ENCODE data around the gene HYCC2. TPM values are rescaled to one million over a fixed set of nuclear protein-coding genes. Genes with fewer than 3 reads are reported as not detected.
"Not testable (repeated sequence)": the region's sequence is repeated elsewhere in the genome, so short reads cannot be mapped to it uniquely, and the experiment has no call there.

HYCC2 gene
- total and polyA plus RNA-seq, 5 donors from 2014 or later: 17.2 to 42.8 (median 25.4) TPM

DNA sequence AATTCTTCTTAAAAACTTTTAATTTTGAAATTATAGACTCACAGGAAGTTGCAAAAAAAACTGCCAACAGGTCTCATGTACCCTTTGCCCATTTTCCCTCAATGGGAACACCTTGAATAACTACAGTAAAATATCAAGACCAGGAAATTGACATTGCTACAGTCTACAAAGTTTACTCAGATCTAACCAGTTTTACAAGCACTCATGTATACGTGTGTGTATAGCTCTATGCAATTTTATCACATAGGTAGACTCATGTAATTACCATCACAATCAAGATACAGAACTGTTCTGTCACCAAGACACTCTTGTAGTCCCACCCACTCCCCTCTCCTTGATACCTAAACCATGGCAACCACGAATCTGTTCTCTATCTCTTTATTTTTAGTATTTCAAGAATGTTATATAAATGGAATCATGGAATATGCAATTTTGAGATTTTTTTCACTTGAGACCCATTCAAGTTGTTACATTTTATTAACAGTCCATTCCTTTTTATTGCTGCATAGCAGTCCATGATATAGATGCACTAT lies 6.6 kb downstream of the HYCC2 start:
- no peak overlapping the region for H3K4me3 ChIP-seq (ENCODE audit: low read depth, low read length)
- Mint-ChIP-seq H3K36me3 (peaks cover 10% of the 10 kb centered on the region), H3K27ac (peak overlapping the region in 1 of 3 donors; percentile 6), H3K9me3 (no peaks in the 10 kb centered on the region), H3K4me3 (no peak overlapping the region), H3K4me1 (peaks cover 21 to 61% (median 44%) of the 10 kb centered on the region in 4 donors), H3K27me3 (no peaks in the 10 kb centered on the region)
- H3K27ac ChIP-seq (ENCODE audit: insufficient read depth, low read length, poor library complexity, severe bottlenecking): no peak overlapping the region
- ATAC-seq (ENCODE audit: low read depth in 2 of 2): no peak
- H3K9me3 ChIP-seq (ENCODE audit: control insufficient read depth in 2 of 2, low read length in 2 of 2): no peaks in the 10 kb centered on the region
- H3K4me1 ChIP-seq (ENCODE audit: control insufficient read depth, insufficient read depth, low read length, poor library complexity, severe bottlenecking): peaks cover 16% of the 10 kb centered on the region
- DNase-seq: no peak
- H3K27me3 ChIP-seq (ENCODE audit: control insufficient read depth, insufficient read depth, low read length): no peaks in the 10 kb centered on the region
- peaks cover 8% of the 10 kb centered on the region for H3K36me3 ChIP-seq (ENCODE audit: control insufficient read depth, insufficient read depth, low read length)

- not testable (repeated sequence) for H3K27me3 ChIP-seq (ENCODE audit: control insufficient read depth, insufficient read depth, low read length); H3K4me1 ChIP-seq (ENCODE audit: control insufficient read depth, insufficient read depth, low read length, poor library complexity, severe bottlenecking); H3K9me3 Mint-ChIP-seq; H3K4me3 Mint-ChIP-seq; H3K9me3 ChIP-seq (ENCODE audit: control insufficient read depth in 2 of 2, low read length in 2 of 2); DNase-seq; H3K4me3 ChIP-seq (ENCODE audit: low read depth, low read length); H3K27ac ChIP-seq (ENCODE audit: insufficient read depth, low read length, poor library complexity, severe bottlenecking); H3K27me3 Mint-ChIP-seq; H3K27ac Mint-ChIP-seq; ATAC-seq (ENCODE audit: low read depth in 2 of 2)
- H3K36me3 Mint-ChIP-seq: peaks cover 14% of the 10 kb centered on the region
- H3K36me3 ChIP-seq (ENCODE audit: control insufficient read depth, insufficient read depth, low read length): peaks cover 14% of the 10 kb centered on the region
- H3K4me1 Mint-ChIP-seq: peaks cover 21 to 60% (median 44%) of the 10 kb centered on the region in 4 donors
Observed at GRCh38 chr2:201063516-201063915, 8.0 kb downstream of the HYCC2 start.

GRCh38 chr2:201059961-201060755 lies 11.3 kb downstream of the HYCC2 start:
- H3K4me1 ChIP-seq (ENCODE audit: control insufficient read depth, insufficient read depth, low read length, poor library complexity, severe bottlenecking): peaks cover 3% of the 10 kb centered on the region
- ATAC-seq (ENCODE audit: low read depth in 2 of 2): no peak
- H3K27ac Mint-ChIP-seq: peak overlapping the region in 1 of 3 donors; percentile 50

DNA sequence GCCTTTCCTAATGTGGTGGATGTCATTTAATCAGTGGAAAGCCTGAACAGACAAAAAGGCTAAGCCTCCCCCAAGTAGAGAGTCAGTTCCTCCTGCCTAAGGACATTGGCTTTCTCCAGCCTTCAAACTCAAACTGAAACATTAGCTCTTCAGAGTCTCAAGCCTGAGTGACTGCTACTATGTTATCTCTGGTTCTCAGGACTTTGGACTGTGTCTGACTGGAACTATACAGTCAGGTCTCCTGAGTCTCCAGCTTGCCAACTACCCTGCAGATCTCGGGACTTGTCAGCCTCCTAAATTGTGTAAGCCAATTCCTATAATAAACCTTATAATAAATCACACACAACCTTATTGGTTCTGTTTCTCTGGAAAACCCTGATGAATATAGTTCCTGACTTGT lies 12.6 kb downstream of the HYCC2 start:
- H3K27ac ChIP-seq (ENCODE audit: insufficient read depth, low read length, poor library complexity, severe bottlenecking): no peak overlapping the region
- Mint-ChIP-seq H3K4me1 (peaks cover 22 to 51% (median 37%) of the 10 kb centered on the region in 4 donors), H3K36me3 (peaks cover 17% of the 10 kb centered on the region), H3K27me3 (no peaks in the 10 kb centered on the region), H3K27ac (peak overlapping the region in 1 of 3 donors; percentile 74), H3K4me3 (no peak overlapping the region), H3K9me3 (no peaks in the 10 kb centered on the region)
- no peaks in the 10 kb centered on the region for H3K9me3 ChIP-seq (ENCODE audit: control insufficient read depth in 2 of 2, low read length in 2 of 2)
- peaks cover 3% of the 10 kb centered on the region for H3K4me1 ChIP-seq (ENCODE audit: control insufficient read depth, insufficient read depth, low read length, poor library complexity, severe bottlenecking)
- no peak overlapping the region for H3K4me3 ChIP-seq (ENCODE audit: low read depth, low read length)
- DNase-seq: no peak
- H3K36me3 ChIP-seq (ENCODE audit: control insufficient read depth, insufficient read depth, low read length): peaks cover 23% of the 10 kb centered on the region
- no peak for ATAC-seq (ENCODE audit: low read depth in 2 of 2)
- no peaks in the 10 kb centered on the region for H3K27me3 ChIP-seq (ENCODE audit: control insufficient read depth, insufficient read depth, low read length)

More at GRCh38 chr2:201059961-201060755, 11.3 kb downstream of the HYCC2 start:
- Mint-ChIP-seq H3K4me3 (no peak overlapping the region), H3K9me3 (no peaks in the 10 kb centered on the region), H3K36me3 (peaks cover 17% of the 10 kb centered on the region), H3K4me1 (peaks cover 24 to 45% (median 37%) of the 10 kb centered on the region in 4 donors), H3K27me3 (no peaks in the 10 kb centered on the region)
- Histone ChIP-seq H3K27ac (ENCODE audit: insufficient read depth, low read length, poor library complexity, severe bottlenecking) (no peak overlapping the region), H3K9me3 (ENCODE audit: control insufficient read depth in 2 of 2, low read length in 2 of 2) (no peaks in the 10 kb centered on the region), H3K36me3 (ENCODE audit: control insufficient read depth, insufficient read depth, low read length) (peaks cover 19% of the 10 kb centered on the region), H3K4me3 (ENCODE audit: low read depth, low read length) (no peak overlapping the region), H3K27me3 (ENCODE audit: control insufficient read depth, insufficient read depth, low read length) (no peaks in the 10 kb centered on the region)
- DNase-seq: no peak

DNA sequence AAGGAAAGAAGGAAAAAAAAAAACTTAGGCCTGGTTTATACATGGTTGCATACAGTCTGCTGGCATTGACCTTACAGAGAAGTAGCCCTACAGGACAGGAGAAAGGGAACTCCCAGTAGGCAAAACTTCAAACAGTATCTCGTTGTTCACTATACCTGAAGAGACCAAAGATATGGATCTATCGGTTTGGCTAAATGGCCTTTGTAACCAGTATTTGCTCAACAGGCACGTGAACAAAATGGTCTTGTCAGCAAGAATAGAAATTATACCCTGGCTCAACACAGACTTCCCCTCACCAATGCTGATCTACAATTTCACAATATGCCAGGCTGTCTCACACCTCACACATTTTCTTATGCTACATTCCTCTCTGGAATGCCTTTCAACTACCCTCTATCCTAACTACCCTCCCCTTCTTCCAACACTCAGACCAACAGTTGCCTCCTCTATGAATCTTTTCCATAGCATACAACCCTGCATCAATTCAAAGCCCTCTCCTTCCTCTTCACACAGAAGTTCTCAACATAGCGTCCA lies 13.7 kb downstream of the HYCC2 start:
- peaks cover 3% of the 10 kb centered on the region for H3K4me1 ChIP-seq (ENCODE audit: control insufficient read depth, insufficient read depth, low read length, poor library complexity, severe bottlenecking)
- H3K27me3 Mint-ChIP-seq: no peaks in the 10 kb centered on the region
- H3K27ac ChIP-seq (ENCODE audit: insufficient read depth, low read length, poor library complexity, severe bottlenecking): no peak overlapping the region
- peaks cover 28% of the 10 kb centered on the region for H3K36me3 ChIP-seq (ENCODE audit: control insufficient read depth, insufficient read depth, low read length)
- peaks cover 22 to 57% (median 32%) of the 10 kb centered on the region in 4 donors for H3K4me1 Mint-ChIP-seq
- DNase-seq (no peak), ATAC-seq (ENCODE audit: low read depth in 2 of 2) (no peak)
- H3K4me3 ChIP-seq (ENCODE audit: low read depth, low read length): no peak overlapping the region
- H3K36me3 Mint-ChIP-seq: peaks cover 14% of the 10 kb centered on the region
- no peak overlapping the region for H3K4me3 Mint-ChIP-seq
- H3K9me3 Mint-ChIP-seq: no peaks in the 10 kb centered on the region
- H3K27ac Mint-ChIP-seq: peak overlapping the region in 2 of 3 donors; percentile 29 to 82
- no peaks in the 10 kb centered on the region for H3K27me3 ChIP-seq (ENCODE audit: control insufficient read depth, insufficient read depth, low read length)
- H3K9me3 ChIP-seq (ENCODE audit: control insufficient read depth in 2 of 2, low read length in 2 of 2): no peaks in the 10 kb centered on the region

GRCh38 chr2:201057087-201057521 lies 14.4 kb downstream of the HYCC2 start:
- ATAC-seq (ENCODE audit: low read depth in 2 of 2) (no peak), DNase-seq (no peak)
- H3K36me3 ChIP-seq (ENCODE audit: control insufficient read depth, insufficient read depth, low read length): peaks cover 31% of the 10 kb centered on the region
- Mint-ChIP-seq H3K4me3 (no peak overlapping the region), H3K36me3 (peaks cover 18% of the 10 kb centered on the region), H3K4me1 (peaks cover 22 to 58% (median 36%) of the 10 kb centered on the region in 4 donors), H3K9me3 (no peaks in the 10 kb centered on the region), H3K27me3 (no peaks in the 10 kb centered on the region), H3K27ac (peak overlapping the region in 1 of 3 donors; percentile 29)
- peak overlapping the region; percentile 13 for H3K4me3 ChIP-seq (ENCODE audit: low read depth, low read length)
- no peaks in the 10 kb centered on the region for H3K27me3 ChIP-seq (ENCODE audit: control insufficient read depth, insufficient read depth, low read length)
- no peaks in the 10 kb centered on the region for H3K9me3 ChIP-seq (ENCODE audit: control insufficient read depth in 2 of 2, low read length in 2 of 2)
- H3K4me1 ChIP-seq (ENCODE audit: control insufficient read depth, insufficient read depth, low read length, poor library complexity, severe bottlenecking): peaks cover 3% of the 10 kb centered on the region
- H3K27ac ChIP-seq (ENCODE audit: insufficient read depth, low read length, poor library complexity, severe bottlenecking): no peak overlapping the region

- H3K27me3 ChIP-seq (ENCODE audit: control insufficient read depth, insufficient read depth, low read length): no peaks in the 10 kb centered on the region
- no peak overlapping the region for H3K27ac ChIP-seq (ENCODE audit: insufficient read depth, low read length, poor library complexity, severe bottlenecking)
- Mint-ChIP-seq H3K27ac (no peak overlapping the region), H3K36me3 (peaks cover 26% of the 10 kb centered on the region), H3K4me1 (peaks cover 14 to 46% (median 27%) of the 10 kb centered on the region in 4 donors), H3K27me3 (no peaks in the 10 kb centered on the region), H3K9me3 (peaks cover 0 to 11% (median 3%) of the 10 kb centered on the region in 7 donors), H3K4me3 (no peak overlapping the region)
- peaks cover 29% of the 10 kb centered on the region for H3K36me3 ChIP-seq (ENCODE audit: control insufficient read depth, insufficient read depth, low read length)
- ATAC-seq (ENCODE audit: low read depth in 2 of 2): no peak
- H3K4me1 ChIP-seq (ENCODE audit: control insufficient read depth, insufficient read depth, low read length, poor library complexity, severe bottlenecking): no peaks in the 10 kb centered on the region
- H3K4me3 ChIP-seq (ENCODE audit: low read depth, low read length): no peak overlapping the region
- H3K9me3 ChIP-seq (ENCODE audit: control insufficient read depth in 2 of 2, low read length in 2 of 2): peaks cover 4 to 9% of the 10 kb centered on the region in 2 experiments
- no peak for DNase-seq
Observed at GRCh38 chr2:201049455-201049854, 22.0 kb downstream of the HYCC2 start.

Data from CD4-positive, CD25-positive, alpha-beta regulatory T cell (primary cell).